CD14-positive monocyte (primary cell): Measurements from ENCODE around the gene BAZ1B. TPM values are rescaled to one million over a fixed set of nuclear protein-coding genes. Genes with fewer than 3 reads are reported as not detected.

Experiments
- DNase-seq, 3 donors: peaks; one replicate each; pipeline ENCODE4 v3.0.0-alpha.2; 2011 to 2022
- H2AFZ ChIP-seq: 2 replicates; pipeline ENCODE4 v1.6.0; 2012; ENCODE audit warnings: mild to moderate bottlenecking, low read depth, low read length, inconsistent platforms; ENCODE audit not compliant: insufficient read depth, poor library complexity, severe bottlenecking
- H3K27ac ChIP-seq, 2 donors: 1 replicate in 1 of 2; 2 replicates in 1 of 2; pipeline ENCODE4 v1.5.1; 2012 to 2013; ENCODE audit warnings: low read length in 2 of 2, control low read depth in 1 of 2, inconsistent platforms in 1 of 2, low read depth in 1 of 2, mild to moderate bottlenecking in 1 of 2
- H3K27me3 ChIP-seq, 2 donors: one replicate each; pipeline versions ENCODE4 v1.6.0 to v1.6.1; 2011 to 2013; ENCODE audit warnings: low read length in 2 of 2; ENCODE audit not compliant: control insufficient read depth in 2 of 2, insufficient read depth in 2 of 2
- H3K36me3 ChIP-seq, 2 donors: replicated peaks in 1 of 2; 1 replicate in 1 of 2; 2 replicates in 1 of 2; pipeline versions ENCODE4 v1.5.1 to v1.6.1; 2012 to 2013; ENCODE audit warnings: low read length in 2 of 2, control low read depth in 1 of 2, inconsistent platforms in 1 of 2, mild to moderate bottlenecking in 1 of 2; ENCODE audit not compliant: insufficient read depth in 2 of 2, control insufficient read depth in 1 of 2
- H3K4me1 ChIP-seq, 2 donors: 1 replicate in 1 of 2; 2 replicates in 1 of 2; pipeline versions ENCODE4 v1.5.1 to v1.6.1; 2012 to 2013; ENCODE audit warnings: low read length in 2 of 2, control low read depth in 1 of 2, inconsistent platforms in 1 of 2, mild to moderate bottlenecking in 1 of 2, moderate library complexity in 1 of 2; ENCODE audit not compliant: insufficient read depth in 2 of 2, control insufficient read depth in 1 of 2
- H3K4me2 ChIP-seq: replicated peaks from 2 replicates; pipeline ENCODE3; 2012; ENCODE audit warnings: low read length, moderate library complexity, mild to moderate bottlenecking; ENCODE audit not compliant: poor library complexity, severe bottlenecking; ENCODE audit errors: extremely low read depth
- H3K4me3 ChIP-seq, 3 experiments: fragments of 200-600 bp in 1 of 3; sonication (generic) in 1 of 3; replicated peaks in 1 of 3; 1 replicate in 2 of 3; 2 replicates in 1 of 3; pipeline ENCODE4 v1.5.1; 2011 to 2013; ENCODE audit warnings: low read length in 3 of 3, mild to moderate bottlenecking in 3 of 3, control low read depth in 2 of 3, low read depth in 2 of 3, inconsistent platforms in 1 of 3, moderate library complexity in 1 of 3
- H3K79me2 ChIP-seq: 2 replicates; pipeline ENCODE4 v1.6.0; 2012; ENCODE audit warnings: mild to moderate bottlenecking, control low read depth, inconsistent platforms, low read length, moderate library complexity; ENCODE audit not compliant: insufficient read depth
- H3K9ac ChIP-seq: 2 replicates; pipeline ENCODE4 v1.6.0; 2017; ENCODE audit warnings: low read length, mild to moderate bottlenecking; ENCODE audit not compliant: insufficient read depth, poor library complexity, severe bottlenecking
- H3K9me3 ChIP-seq, 2 donors: replicated peaks in 1 of 2; 1 replicate in 1 of 2; 2 replicates in 1 of 2; pipeline versions ENCODE4 v1.5.1 to v1.6.1; 2012 to 2013; ENCODE audit warnings: low read length in 2 of 2, control low read depth in 1 of 2; ENCODE audit not compliant: control insufficient read depth in 1 of 2, insufficient read depth in 1 of 2
- H4K20me1 ChIP-seq: 2 replicates; pipeline ENCODE4 v1.6.0; 2012; ENCODE audit warnings: mild to moderate bottlenecking, low read length, control low read depth, moderate library complexity; ENCODE audit not compliant: insufficient read depth
- H3K27ac Mint-ChIP-seq, 7 donors: one replicate each; pipeline ENCODE4 v1.8.0; 2020; ENCODE audit warnings: mild to moderate bottlenecking in 7 of 7, mixed read lengths in 7 of 7, moderate library complexity in 6 of 7, inconsistent platforms in 2 of 7
- H3K27me3 Mint-ChIP-seq, 3 donors: one replicate each; pipeline ENCODE4 v1.8.0; 2021 to 2022; ENCODE audit warnings: low read depth in 3 of 3, mild to moderate bottlenecking in 3 of 3, mixed read lengths in 3 of 3, moderate library complexity in 3 of 3, inconsistent platforms in 1 of 3
- H3K36me3 Mint-ChIP-seq, 2 donors: one replicate each; pipeline ENCODE4 v1.8.0; 2020; ENCODE audit warnings: mixed read lengths in 2 of 2, inconsistent platforms in 1 of 2, mild to moderate bottlenecking in 1 of 2
- H3K4me1 Mint-ChIP-seq: one replicate; pipeline ENCODE4 v1.8.0; 2020; ENCODE audit warnings: mild to moderate bottlenecking, mixed read lengths
- H3K4me3 Mint-ChIP-seq, 2 donors: one replicate each; pipeline ENCODE4 v1.8.0; 2020; ENCODE audit warnings: mild to moderate bottlenecking in 2 of 2, mixed read lengths in 2 of 2, moderate library complexity in 1 of 2
- H3K9me3 Mint-ChIP-seq, 7 donors: one replicate each; pipeline ENCODE4 v1.8.0; 2020 to 2022; ENCODE audit warnings: mixed read lengths in 7 of 7, mild to moderate bottlenecking in 6 of 7, moderate library complexity in 6 of 7, inconsistent platforms in 2 of 7
- WGBS: methylation state at CpG from one replicate; pipeline ENCODE4 v1.1.5; 2013; ENCODE audit warnings: missing lambda C conversion rate; ENCODE audit not compliant: insufficient coverage; 5-methylcytosine and 5-hydroxymethylcytosine counted together
- intact Hi-C, 2 donors: fragments of 100-400 bp; cut with micrococcal nuclease; formaldehyde crosslinking; loops; one replicate each; pipeline versions ENCODE4 v1.15.0 to v1.15.1; 2023
- polyA plus RNA-seq, 3 donors: library from polyadenylated mRNA; depleted of rRNA in 1 of 3; unstranded in 2 of 3; stranded (reverse) in 1 of 3; fragments of 300-500 nt in 2 of 3; fragments of >200 nt in 1 of 3; fragmentation: Illumina TruSeq in 2 of 3; gene quantifications; 1 replicate in 2 of 3; 2 replicates in 1 of 3; pipeline ENCODE4 v1.2.3, GENCODE V29; 2012 to 2021
- TF ChIP-seq, protein P1 (sequence below): fragments of 200-600 bp; IDR thresholded peaks from one replicate; pipeline ENCODE4 v1.8.0; 2022; ENCODE audit warnings: antibody characterized with exemption, mild to moderate bottlenecking

Gene BAZ1B
- polyA plus RNA-seq, 3 donors, result 2.5 to 12.1 (median 5.0) TPM

DNA sequence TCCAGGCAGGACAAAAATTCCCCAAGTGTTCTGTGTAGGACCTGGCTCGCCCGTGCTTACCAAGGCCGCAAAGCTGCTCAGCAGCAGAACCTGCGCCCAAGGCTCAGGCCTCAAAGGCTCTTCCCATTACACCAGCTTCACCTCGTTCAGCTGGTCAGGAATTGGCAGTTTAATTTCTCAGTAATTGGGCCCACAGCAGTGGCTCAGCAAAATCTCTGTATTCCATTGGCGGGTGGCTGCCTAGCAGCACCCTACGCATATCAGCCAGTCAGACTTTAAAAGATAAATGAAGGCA is 82.7 kb downstream of the BAZ1B start:
- peaks cover 10 to 17% (median 15%) of the 10 kb centered on the region in 3 donors for H3K27me3 Mint-ChIP-seq
- no peaks in the 10 kb centered on the region for H4K20me1 ChIP-seq
- H3K4me3 Mint-ChIP-seq, result no peak overlapping the region
- no peak overlapping the region for H2AFZ ChIP-seq
- no peak for DNase-seq
- H3K36me3 Mint-ChIP-seq, result peaks cover 56 to 62% of the 10 kb centered on the region in 2 donors
- H3K4me1 ChIP-seq, result peaks cover 0 to under 1% of the 10 kb centered on the region in 2 donors
- H3K9ac ChIP-seq, result no peak overlapping the region
- 96% methylated on average over 3 of the region's 7 CpGs for WGBS
- no peaks in the 10 kb centered on the region for H3K4me1 Mint-ChIP-seq
- H3K27ac Mint-ChIP-seq, result no peak overlapping the region
- intact Hi-C loops, result no loop called here
- peaks cover 5 to 6% of the 10 kb centered on the region in 2 donors for H3K9me3 ChIP-seq
- peaks cover 5 to 8% (median 6%) of the 10 kb centered on the region in 7 donors for H3K9me3 Mint-ChIP-seq
- H3K4me3 ChIP-seq, result no peak overlapping the region
- H3K4me2 ChIP-seq, result no peak overlapping the region
- TF ChIP-seq, protein P1, sequence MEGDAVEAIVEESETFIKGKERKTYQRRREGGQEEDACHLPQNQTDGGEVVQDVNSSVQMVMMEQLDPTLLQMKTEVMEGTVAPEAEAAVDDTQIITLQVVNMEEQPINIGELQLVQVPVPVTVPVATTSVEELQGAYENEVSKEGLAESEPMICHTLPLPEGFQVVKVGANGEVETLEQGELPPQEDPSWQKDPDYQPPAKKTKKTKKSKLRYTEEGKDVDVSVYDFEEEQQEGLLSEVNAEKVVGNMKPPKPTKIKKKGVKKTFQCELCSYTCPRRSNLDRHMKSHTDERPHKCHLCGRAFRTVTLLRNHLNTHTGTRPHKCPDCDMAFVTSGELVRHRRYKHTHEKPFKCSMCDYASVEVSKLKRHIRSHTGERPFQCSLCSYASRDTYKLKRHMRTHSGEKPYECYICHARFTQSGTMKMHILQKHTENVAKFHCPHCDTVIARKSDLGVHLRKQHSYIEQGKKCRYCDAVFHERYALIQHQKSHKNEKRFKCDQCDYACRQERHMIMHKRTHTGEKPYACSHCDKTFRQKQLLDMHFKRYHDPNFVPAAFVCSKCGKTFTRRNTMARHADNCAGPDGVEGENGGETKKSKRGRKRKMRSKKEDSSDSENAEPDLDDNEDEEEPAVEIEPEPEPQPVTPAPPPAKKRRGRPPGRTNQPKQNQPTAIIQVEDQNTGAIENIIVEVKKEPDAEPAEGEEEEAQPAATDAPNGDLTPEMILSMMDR, result no peak
- peaks cover 43 to 55% of the 10 kb centered on the region in 2 donors for H3K36me3 ChIP-seq
- H3K79me2 ChIP-seq, result no peaks in the 10 kb centered on the region
- H3K27ac ChIP-seq, result no peak overlapping the region
- peaks cover 0 to 8% of the 10 kb centered on the region in 2 donors for H3K27me3 ChIP-seq

DNA sequence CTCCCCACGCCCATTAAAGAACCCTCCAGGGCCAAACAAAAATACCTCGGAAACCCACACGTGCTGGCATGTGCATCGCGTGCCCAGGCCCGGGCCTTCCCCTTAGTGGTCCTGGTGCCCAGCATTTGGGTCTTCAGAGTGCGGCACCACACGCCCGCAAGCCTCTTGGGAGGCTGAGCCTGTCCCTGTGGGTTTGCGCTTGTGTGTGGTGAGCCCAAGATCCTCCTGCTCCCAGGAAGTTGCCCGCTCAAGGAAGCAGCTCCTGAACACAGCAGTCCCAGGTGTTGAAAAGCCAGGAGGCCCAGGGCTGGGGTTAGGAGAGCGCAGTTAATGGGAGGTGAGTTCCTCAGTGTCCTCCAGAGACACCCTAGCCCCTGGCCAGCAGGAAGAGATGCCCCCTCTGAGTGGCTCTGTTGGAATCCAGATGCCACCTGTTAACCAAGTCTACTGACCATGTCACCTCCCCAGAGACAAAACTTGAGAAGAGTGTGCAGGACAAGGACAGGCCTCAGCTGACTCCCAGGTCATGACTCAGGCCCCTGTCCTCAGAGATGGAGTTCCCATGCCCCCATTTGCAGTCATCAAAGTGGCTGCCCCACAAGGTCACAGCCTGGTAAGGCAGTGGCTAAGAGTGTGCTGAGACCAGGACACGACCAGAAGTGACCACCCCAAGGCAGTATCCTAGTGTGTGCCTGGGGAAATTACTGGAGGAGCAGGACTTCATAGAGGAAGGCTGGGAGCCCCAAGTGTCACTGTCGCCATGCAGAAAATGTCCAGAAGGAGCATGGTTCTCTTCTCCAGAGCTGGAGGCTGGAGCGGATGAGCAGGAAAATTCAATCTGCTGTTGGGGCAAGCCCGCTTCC is 83.3 kb downstream of the BAZ1B start:
- H3K27me3 Mint-ChIP-seq, result peaks cover 13 to 21% (median 19%) of the 10 kb centered on the region in 3 donors
- no peak overlapping the region for H3K4me3 Mint-ChIP-seq
- intact Hi-C loops, result no loop called here
- peaks cover 37 to 49% of the 10 kb centered on the region in 2 donors for H3K36me3 ChIP-seq
- 94% methylated on average over 14 of the region's 16 CpGs for WGBS
- peaks cover 6 to 8% (median 7%) of the 10 kb centered on the region in 7 donors for H3K9me3 Mint-ChIP-seq
- H4K20me1 ChIP-seq, result no peaks in the 10 kb centered on the region
- H3K9ac ChIP-seq, result no peak overlapping the region
- no peak overlapping the region for H3K4me3 ChIP-seq
- peaks cover 50 to 56% of the 10 kb centered on the region in 2 donors for H3K36me3 Mint-ChIP-seq
- TF ChIP-seq, protein P1, result no peak
- H3K9me3 ChIP-seq, result peaks cover 5 to 6% of the 10 kb centered on the region in 2 donors
- H2AFZ ChIP-seq, result no peak overlapping the region
- DNase-seq, result no peak
- H3K4me1 ChIP-seq, result peaks cover 3 to 6% of the 10 kb centered on the region in 2 donors
- H3K27me3 ChIP-seq, result peaks cover 0 to 11% of the 10 kb centered on the region in 2 donors
- H3K4me1 Mint-ChIP-seq, result peaks cover 2% of the 10 kb centered on the region
- H3K4me2 ChIP-seq, result no peak overlapping the region
- no peaks in the 10 kb centered on the region for H3K79me2 ChIP-seq
- peak overlapping the region in 1 of 7 donors; percentile 63 for H3K27ac Mint-ChIP-seq
- no peak overlapping the region for H3K27ac ChIP-seq
